Lung (tissue), 16 donors: ENCODE measurements around the gene GFOD1. TPM values are rescaled to one million over a fixed set of nuclear protein-coding genes. Genes with fewer than 3 reads are reported as not detected.

Experiments
- ATAC-seq: fragments of 200-7000 bp; cut with Tn5 transposase; one replicate; pipeline ENCODE4 v1.9.1; 2020; ENCODE audit warnings: moderate number of reproducible peaks; ENCODE audit not compliant: insufficient read depth, low FRiP score
- DNase-seq, 3 donors: peaks; one replicate each; pipeline ENCODE4 v3.0.0-alpha.2; 2013 to 2017
- H3K27ac ChIP-seq, 2 donors: one replicate each; pipeline ENCODE4 v1.5.1; 2013; ENCODE audit warnings: mild to moderate bottlenecking in 2 of 2, moderate library complexity in 2 of 2, control low read depth in 1 of 2, inconsistent platforms in 1 of 2, low read depth in 1 of 2, low read length in 1 of 2
- H3K27me3 ChIP-seq, 3 donors: one replicate each; pipeline ENCODE4 v1.5.1; 2013; ENCODE audit warnings: low read length in 2 of 3; ENCODE audit not compliant: control insufficient read depth in 3 of 3, insufficient read depth in 3 of 3
- H3K36me3 ChIP-seq, 4 donors: one replicate each; pipeline ENCODE4 v1.5.1; 2013; ENCODE audit warnings: low read length in 4 of 4, mild to moderate bottlenecking in 1 of 4, moderate library complexity in 1 of 4; ENCODE audit not compliant: control insufficient read depth in 4 of 4, insufficient read depth in 4 of 4
- H3K4me1 ChIP-seq, 5 donors: one replicate each; pipeline ENCODE4 v1.5.1; 2013; ENCODE audit warnings: low read length in 5 of 5, mild to moderate bottlenecking in 2 of 5, moderate library complexity in 1 of 5; ENCODE audit not compliant: control insufficient read depth in 5 of 5, insufficient read depth in 5 of 5
- H3K4me3 ChIP-seq: one replicate; pipeline ENCODE4 v1.5.1; 2013; ENCODE audit warnings: mild to moderate bottlenecking, control low read depth, moderate library complexity
- H3K9ac ChIP-seq, 2 donors: one replicate each; pipeline ENCODE4 v1.5.1; 2013; ENCODE audit warnings: low read length in 2 of 2, control low read depth in 1 of 2; ENCODE audit not compliant: insufficient read depth in 1 of 2
- H3K9me3 ChIP-seq, 4 donors: one replicate each; pipeline ENCODE4 v1.5.1; 2013; ENCODE audit warnings: low read length in 3 of 4, mild to moderate bottlenecking in 1 of 4, moderate library complexity in 1 of 4; ENCODE audit not compliant: control insufficient read depth in 4 of 4, insufficient read depth in 3 of 4
- WGBS, 2 donors: extraction: QIAGEN DNeasy Blood & Tissue Kit; methylation state at CpG; one replicate each; pipeline ENCODE4 v1.1.7; 2013; 5-methylcytosine and 5-hydroxymethylcytosine counted together
- long read RNA-seq, 5 donors: transcript quantifications; one replicate each; lab custom pipeline, GENCODE V29; 2026
- polyA plus RNA-seq, 2 donors: library from polyadenylated mRNA; stranded (reverse); fragments of 200-250 nt; gene quantifications; one replicate each; pipeline ENCODE4 v1.2.1, GENCODE V29; 2013
- total RNA-seq, 2 donors: library from RNA; depleted of rRNA in 1 of 2; stranded (reverse); fragments of >200 nt in 1 of 2; gene quantifications; one replicate each; pipeline ENCODE4 v1.2.1, GENCODE V29; 2014 to 2021
- TF ChIP-seq, protein P1 (sequence below): IDR thresholded peaks from 2 replicates; pipeline ENCODE4 v1.5.1; 2012; ENCODE audit warnings: mild to moderate bottlenecking; ENCODE audit errors: control extremely low read depth, extremely low read depth
- donor health status: control.
- donor health status: control.
- donor health status: Bipolar disorder and iron deficiency.
- donor health status: healthy.
- donor health status: DM: yes; HTN: yes; CAD: no.

The GFOD1 gene
- total RNA-seq (10 to 100 TPM; 10.2 to 22.8 TPM), polyA plus RNA-seq (1 to 10 TPM; 4.0 to 5.6 TPM)
- long read RNA-seq, donor 1, full-length matches to known transcripts: 4 of 4 reads
- long read RNA-seq, donor 1, partial matches to known transcripts: 0 of 4 reads
- long read RNA-seq, donor 1, other reads (novel, unspliced or antisense): 0 of 4 reads
- long read RNA-seq, donor 2, full-length matches to known transcripts: 1 of 1 reads
- long read RNA-seq, donor 2, partial matches to known transcripts: 0 of 1 reads
- long read RNA-seq, donor 2, other reads (novel, unspliced or antisense): 0 of 1 reads
- long read RNA-seq, donor 3, full-length matches to known transcripts: 3 of 3 reads
- long read RNA-seq, donor 3, partial matches to known transcripts: 0 of 3 reads
- long read RNA-seq, donor 3, other reads (novel, unspliced or antisense): 0 of 3 reads
- long read RNA-seq, donor 4: 0 reads
- long read RNA-seq, donor 5, full-length matches to known transcripts: 1 of 1 reads
- long read RNA-seq, donor 5, partial matches to known transcripts: 0 of 1 reads
- long read RNA-seq, donor 5, other reads (novel, unspliced or antisense): 0 of 1 reads

DNA sequence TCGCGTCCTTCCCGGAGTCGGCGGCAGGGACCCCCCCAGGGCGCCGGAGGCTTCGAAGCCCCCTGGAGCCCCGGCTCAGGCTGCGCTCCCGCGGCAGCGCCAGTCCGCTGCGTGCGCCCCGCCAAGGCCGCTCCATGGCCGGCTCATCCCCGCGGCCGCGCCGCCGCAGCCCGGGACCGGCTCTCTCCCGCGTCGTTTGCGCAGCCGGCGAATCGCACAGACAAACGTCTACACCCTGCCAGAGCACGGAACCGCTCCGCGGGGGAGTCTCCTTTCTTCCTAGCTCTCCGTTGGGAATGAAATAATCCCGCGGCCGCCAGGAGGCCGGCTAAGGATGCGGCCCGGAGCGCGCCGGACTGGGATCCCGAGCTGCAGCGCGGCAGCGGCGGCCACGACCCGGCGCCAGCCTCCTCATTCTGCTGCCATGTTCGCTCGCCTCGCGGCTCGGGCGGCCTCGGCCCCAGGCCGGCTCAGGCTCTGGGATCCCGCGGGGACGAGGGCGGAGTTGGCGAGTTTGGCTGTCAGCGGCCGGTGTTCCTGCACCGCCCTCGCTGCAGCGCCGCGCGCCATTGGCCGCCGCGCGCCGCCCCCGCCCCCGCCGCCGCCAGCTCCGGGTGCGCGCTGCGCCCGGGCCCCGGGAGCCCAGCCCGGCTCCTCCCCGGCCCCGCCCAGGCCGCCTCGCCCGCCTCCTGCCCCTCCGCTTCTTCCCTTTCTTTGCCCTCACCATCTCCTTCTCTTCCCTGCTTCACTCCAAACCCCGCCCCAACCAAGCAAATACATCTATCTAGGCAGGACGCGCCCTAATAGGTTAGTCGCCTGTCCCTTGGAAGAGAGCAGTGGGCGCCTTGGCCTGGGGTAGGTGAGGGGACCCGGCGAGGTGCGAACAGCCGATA lies at the start of gene GFOD1:
TSS of gene GFOD1 (minus strand) at position 479 of the 893 bp plus-strand sequence. CDS start 710 bp downstream, outside the sequence.
- H3K27me3 ChIP-seq: peaks cover 0 to 24% (median 0%) of the 10 kb centered on the region in 3 donors
- H3K27ac ChIP-seq: peak within 1 kb of the TSS; percentile 88 to 97
- H3K9ac ChIP-seq: no peak within 1 kb of the TSS
- peak within 1 kb of the TSS; percentile 57 for H3K4me3 ChIP-seq
- ATAC-seq: peak; percentile 93
- H3K4me1 ChIP-seq: peaks cover 5 to 21% (median 6%) of the 10 kb centered on the region in 5 donors
- H3K36me3 ChIP-seq: no peaks in the 10 kb centered on the region
- peak; percentile 90 to 94 (median 91) for DNase-seq
- WGBS, 2 donors: 0% methylated on average over 78 to 109 of the region's 109 CpGs
- H3K9me3 ChIP-seq: no peaks in the 10 kb centered on the region
- TF ChIP-seq, protein P1, sequence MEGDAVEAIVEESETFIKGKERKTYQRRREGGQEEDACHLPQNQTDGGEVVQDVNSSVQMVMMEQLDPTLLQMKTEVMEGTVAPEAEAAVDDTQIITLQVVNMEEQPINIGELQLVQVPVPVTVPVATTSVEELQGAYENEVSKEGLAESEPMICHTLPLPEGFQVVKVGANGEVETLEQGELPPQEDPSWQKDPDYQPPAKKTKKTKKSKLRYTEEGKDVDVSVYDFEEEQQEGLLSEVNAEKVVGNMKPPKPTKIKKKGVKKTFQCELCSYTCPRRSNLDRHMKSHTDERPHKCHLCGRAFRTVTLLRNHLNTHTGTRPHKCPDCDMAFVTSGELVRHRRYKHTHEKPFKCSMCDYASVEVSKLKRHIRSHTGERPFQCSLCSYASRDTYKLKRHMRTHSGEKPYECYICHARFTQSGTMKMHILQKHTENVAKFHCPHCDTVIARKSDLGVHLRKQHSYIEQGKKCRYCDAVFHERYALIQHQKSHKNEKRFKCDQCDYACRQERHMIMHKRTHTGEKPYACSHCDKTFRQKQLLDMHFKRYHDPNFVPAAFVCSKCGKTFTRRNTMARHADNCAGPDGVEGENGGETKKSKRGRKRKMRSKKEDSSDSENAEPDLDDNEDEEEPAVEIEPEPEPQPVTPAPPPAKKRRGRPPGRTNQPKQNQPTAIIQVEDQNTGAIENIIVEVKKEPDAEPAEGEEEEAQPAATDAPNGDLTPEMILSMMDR: no peak

DNA sequence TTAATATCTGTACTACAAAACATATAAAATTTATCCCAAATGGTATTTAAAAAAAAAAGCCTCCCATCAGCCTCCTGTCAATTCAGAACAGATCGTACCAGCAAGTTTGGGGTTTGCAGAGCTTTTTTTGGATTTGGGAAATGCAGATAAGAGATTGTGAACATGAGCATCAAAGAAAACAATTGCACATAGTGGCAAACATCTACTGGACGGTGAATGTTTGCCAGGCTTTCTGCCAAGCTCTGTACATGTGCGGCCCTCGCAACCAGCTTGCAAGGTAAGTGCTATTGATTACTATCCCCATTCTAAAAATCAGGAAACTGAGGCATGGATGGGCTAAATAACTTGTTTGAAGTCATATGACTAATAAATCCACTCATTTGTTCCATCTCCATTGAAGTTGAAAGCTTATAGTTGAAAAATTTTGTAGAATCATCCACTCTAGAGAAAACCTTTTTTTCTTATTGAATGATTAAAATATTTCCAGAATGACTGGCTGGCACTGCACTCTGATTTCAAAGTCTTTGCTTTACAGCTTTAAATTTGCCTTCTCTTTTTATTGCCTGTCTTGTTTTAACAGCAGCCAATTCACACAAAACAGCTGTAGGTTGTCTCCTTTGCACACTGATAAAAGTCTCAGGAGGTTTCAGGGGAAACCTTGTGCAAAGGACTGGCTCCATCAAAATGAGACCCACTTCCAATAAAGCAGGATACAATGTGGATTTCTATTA lies 49.6 kb upstream of the GFOD1 start:
- Histone ChIP-seq H3K36me3 (no peaks in the 10 kb centered on the region), H3K4me1 (peaks cover 0 to 1% (median 0%) of the 10 kb centered on the region in 5 donors), H3K27me3 (no peaks in the 10 kb centered on the region), H3K9ac (no peak overlapping the region), H3K27ac (no peak overlapping the region), H3K9me3 (no peaks in the 10 kb centered on the region), H3K4me3 (no peak overlapping the region)
- DNase-seq: no peak
- TF ChIP-seq, protein P1: no peak
- ATAC-seq: no peak
- 76 to 84% methylated on average over 4 of the region's 4 CpGs for WGBS, 2 donors

DNA sequence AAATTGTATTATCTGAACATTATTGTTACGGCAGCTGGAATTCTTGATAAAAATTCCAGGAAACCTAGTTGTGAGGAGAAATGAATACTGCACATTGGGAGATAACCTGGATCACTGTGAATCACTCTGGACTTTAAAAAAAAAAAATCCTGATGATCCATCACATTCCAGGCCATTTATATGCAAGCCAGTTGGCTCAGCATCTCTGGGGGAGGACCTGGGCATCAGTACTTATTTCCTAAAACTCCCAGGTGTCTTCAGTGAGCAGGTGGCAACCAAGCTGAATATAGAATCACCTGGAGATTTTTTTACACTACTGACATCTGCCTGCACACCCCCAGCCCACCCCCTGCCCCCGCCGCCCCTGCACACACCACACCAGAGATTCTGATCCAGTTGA lies 47.9 kb upstream of the GFOD1 start:
- TF ChIP-seq, protein P1: no peak
- no peaks in the 10 kb centered on the region for H3K27me3 ChIP-seq
- no peaks in the 10 kb centered on the region for H3K9me3 ChIP-seq
- no peak overlapping the region for H3K4me3 ChIP-seq
- WGBS, 2 donors: 90 to 97% methylated on average over 3 of the region's 3 CpGs
- H3K9ac ChIP-seq: no peak overlapping the region
- ATAC-seq (no peak), DNase-seq (no peak)
- H3K36me3 ChIP-seq: no peaks in the 10 kb centered on the region
- no peak overlapping the region for H3K27ac ChIP-seq
- H3K4me1 ChIP-seq: peaks cover 0 to 1% (median 0%) of the 10 kb centered on the region in 5 donors
